ENCODE measurements around the gene TTC28.

DNA sequence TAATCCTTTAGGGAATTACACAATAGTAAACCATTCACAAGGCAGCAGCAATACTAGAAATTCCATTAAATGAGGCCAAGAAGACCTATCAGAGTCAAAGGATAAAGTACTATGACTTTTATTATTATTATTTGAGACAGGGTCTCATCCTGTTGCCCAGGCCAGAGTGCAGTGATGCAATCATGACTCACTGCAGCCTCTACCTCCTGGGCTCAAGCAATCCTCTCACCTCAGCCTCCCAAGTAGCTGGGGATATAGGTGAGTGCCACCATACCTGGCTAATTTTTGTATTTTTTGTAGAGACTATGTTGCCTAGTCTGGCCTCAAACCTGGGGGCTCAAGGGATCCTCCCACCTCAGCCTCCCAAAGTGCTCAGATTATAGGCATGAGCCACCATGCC, 51.8 kb downstream of the TTC28 start:
- TF ChIP-seq, protein P1, sequence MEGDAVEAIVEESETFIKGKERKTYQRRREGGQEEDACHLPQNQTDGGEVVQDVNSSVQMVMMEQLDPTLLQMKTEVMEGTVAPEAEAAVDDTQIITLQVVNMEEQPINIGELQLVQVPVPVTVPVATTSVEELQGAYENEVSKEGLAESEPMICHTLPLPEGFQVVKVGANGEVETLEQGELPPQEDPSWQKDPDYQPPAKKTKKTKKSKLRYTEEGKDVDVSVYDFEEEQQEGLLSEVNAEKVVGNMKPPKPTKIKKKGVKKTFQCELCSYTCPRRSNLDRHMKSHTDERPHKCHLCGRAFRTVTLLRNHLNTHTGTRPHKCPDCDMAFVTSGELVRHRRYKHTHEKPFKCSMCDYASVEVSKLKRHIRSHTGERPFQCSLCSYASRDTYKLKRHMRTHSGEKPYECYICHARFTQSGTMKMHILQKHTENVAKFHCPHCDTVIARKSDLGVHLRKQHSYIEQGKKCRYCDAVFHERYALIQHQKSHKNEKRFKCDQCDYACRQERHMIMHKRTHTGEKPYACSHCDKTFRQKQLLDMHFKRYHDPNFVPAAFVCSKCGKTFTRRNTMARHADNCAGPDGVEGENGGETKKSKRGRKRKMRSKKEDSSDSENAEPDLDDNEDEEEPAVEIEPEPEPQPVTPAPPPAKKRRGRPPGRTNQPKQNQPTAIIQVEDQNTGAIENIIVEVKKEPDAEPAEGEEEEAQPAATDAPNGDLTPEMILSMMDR (IDR thresholded peaks at IDR 0.05) = no peak
- TF ChIP-seq POLR2A (IDR thresholded peaks at IDR 0.05; ENCODE audit: low read depth) = no peak

Measured in esophagus muscularis mucosa (tissue), 3 donors.